Vagina (tissue), 2 donors: ENCODE data around the gene ZNF630. TPM values are rescaled to one million over a fixed set of nuclear protein-coding genes. Genes with fewer than 3 reads are reported as not detected.
A peak's percentile ranks its signal among the peaks of the same experiment; 100 is the strongest.

ENCODE experiments used
- DNase-seq, 2 donors: peaks; one replicate each; pipeline ENCODE4 v3.0.0-alpha.2; 2017; ENCODE audit errors: extremely low spot score in 2 of 2
- H3K27ac ChIP-seq: fragments of 200-600 bp; sonication (generic); one replicate; pipeline ENCODE4 v1.5.1; 2019
- H3K27me3 ChIP-seq: fragments of 200-600 bp; sonication (generic); one replicate; pipeline ENCODE4 v1.5.1; 2019
- H3K36me3 ChIP-seq, 2 donors: fragments of 200-600 bp; sonication (generic); one replicate each; pipeline ENCODE4 v1.5.1; 2017 to 2019
- H3K4me1 ChIP-seq: fragments of 200-600 bp; sonication (generic); one replicate; pipeline ENCODE4 v1.5.1; 2019
- H3K4me3 ChIP-seq, 2 donors: fragments of 200-600 bp; sonication (generic); 1 replicate in 1 of 2; 2 replicates in 1 of 2; pipeline ENCODE4 v1.5.1; 2016 to 2019
- H3K9me3 ChIP-seq: fragments of 200-600 bp; sonication (generic); one replicate; pipeline ENCODE4 v1.5.1; 2019
- POLR2A ChIP-seq, 2 donors: fragments of 450-650 bp; IDR thresholded peaks; one replicate each; pipeline ENCODE4 v1.6.1; 2017; ENCODE audit warnings: antibody characterized with exemption in 2 of 2, mild to moderate bottlenecking in 2 of 2, moderate library complexity in 2 of 2
- POLR2AphosphoS5 ChIP-seq, 2 donors: sonication (generic); formaldehyde crosslinking; IDR thresholded peaks; one replicate each; pipeline ENCODE4 v1.9.0; 2017; ENCODE audit warnings: antibody characterized with exemption in 2 of 2, mild to moderate bottlenecking in 2 of 2, low read depth in 1 of 2; ENCODE audit not compliant: insufficient read depth in 1 of 2
- intact Hi-C: fragments of 100-400 bp; cut with DNase I; formaldehyde crosslinking; loops from one replicate; pipeline ENCODE4 v1.15.1; 2023
- total RNA-seq: library from RNA; depleted of rRNA; stranded (reverse); fragments of >200 nt; gene quantifications from one replicate; pipeline ENCODE4 v1.2.3, GENCODE V29; 2016
- TF ChIP-seq, protein P1 (sequence below), 3 experiments: fragments of 450-650 bp in 2 of 3; fragments of 200-600 bp in 1 of 3; sonication (generic) in 1 of 3; IDR thresholded peaks; one replicate each; pipeline ENCODE4 v1.5.1; 2017 to 2019; ENCODE audit warnings: antibody characterized with exemption in 3 of 3, mild to moderate bottlenecking in 2 of 3, moderate library complexity in 2 of 3

Gene ZNF630
- total RNA-seq, 1 donor from 2014 or later: 4.7 TPM

DNA sequence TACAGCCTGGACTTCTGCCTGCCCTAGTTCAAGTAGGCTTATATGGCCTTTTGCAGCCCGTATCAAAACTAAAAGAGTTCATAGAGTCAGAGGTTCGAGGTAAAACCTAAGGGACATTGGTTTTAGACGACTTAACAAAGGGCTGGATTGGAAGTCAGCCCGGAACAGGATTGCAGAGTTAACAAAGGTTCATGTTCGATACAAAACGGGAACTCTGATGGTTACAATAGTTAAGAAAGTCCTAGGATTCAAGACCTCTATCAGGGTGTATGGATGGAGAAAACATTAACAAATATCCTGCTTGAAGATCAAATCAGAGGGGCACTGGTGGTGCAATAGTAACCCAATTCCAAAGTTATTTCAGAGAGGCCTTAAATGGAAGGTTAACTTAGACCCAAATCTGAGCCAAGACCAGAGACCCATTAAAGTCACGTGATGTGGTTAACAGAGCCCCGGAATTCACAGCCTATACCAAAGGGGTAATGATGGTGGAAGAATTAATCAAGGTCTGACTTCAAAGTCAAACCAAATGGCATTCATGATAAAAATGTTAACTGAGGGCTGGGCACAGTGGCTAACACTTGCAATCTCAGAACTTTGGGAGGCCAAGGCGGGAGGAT lies 656 bp upstream of the ZNF630 start:
- no peak for DNase-seq
- Histone ChIP-seq H3K9me3 (no peaks in the 10 kb centered on the region), H3K4me1 (no peaks in the 10 kb centered on the region), H3K27me3 (no peaks in the 10 kb centered on the region), H3K4me3 (peak overlapping the region; percentile 48 to 60), H3K36me3 (no peaks in the 10 kb centered on the region), H3K27ac (peak overlapping the region; percentile 64)
- TF ChIP-seq POLR2A (IDR thresholded peaks at IDR 0.05): no peak
- TF ChIP-seq, protein P1, sequence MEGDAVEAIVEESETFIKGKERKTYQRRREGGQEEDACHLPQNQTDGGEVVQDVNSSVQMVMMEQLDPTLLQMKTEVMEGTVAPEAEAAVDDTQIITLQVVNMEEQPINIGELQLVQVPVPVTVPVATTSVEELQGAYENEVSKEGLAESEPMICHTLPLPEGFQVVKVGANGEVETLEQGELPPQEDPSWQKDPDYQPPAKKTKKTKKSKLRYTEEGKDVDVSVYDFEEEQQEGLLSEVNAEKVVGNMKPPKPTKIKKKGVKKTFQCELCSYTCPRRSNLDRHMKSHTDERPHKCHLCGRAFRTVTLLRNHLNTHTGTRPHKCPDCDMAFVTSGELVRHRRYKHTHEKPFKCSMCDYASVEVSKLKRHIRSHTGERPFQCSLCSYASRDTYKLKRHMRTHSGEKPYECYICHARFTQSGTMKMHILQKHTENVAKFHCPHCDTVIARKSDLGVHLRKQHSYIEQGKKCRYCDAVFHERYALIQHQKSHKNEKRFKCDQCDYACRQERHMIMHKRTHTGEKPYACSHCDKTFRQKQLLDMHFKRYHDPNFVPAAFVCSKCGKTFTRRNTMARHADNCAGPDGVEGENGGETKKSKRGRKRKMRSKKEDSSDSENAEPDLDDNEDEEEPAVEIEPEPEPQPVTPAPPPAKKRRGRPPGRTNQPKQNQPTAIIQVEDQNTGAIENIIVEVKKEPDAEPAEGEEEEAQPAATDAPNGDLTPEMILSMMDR (IDR thresholded peaks at IDR 0.05): no peak
- TF ChIP-seq POLR2AphosphoS5 (IDR thresholded peaks at IDR 0.05; ENCODE audit: insufficient read depth in 1 of 2, low read depth in 1 of 2): no peak
- intact Hi-C loops: no loop called here

- no peaks in the 10 kb centered on the region for H3K36me3 ChIP-seq
- no peaks in the 10 kb centered on the region for H3K9me3 ChIP-seq
- no peaks in the 10 kb centered on the region for H3K4me1 ChIP-seq
- TF ChIP-seq POLR2A (IDR thresholded peaks at IDR 0.05): no peak
- TF ChIP-seq, protein P1 (IDR thresholded peaks at IDR 0.05): no peak
- TF ChIP-seq POLR2AphosphoS5 (IDR thresholded peaks at IDR 0.05; ENCODE audit: insufficient read depth in 1 of 2, low read depth in 1 of 2): no peak
- DNase-seq: no peak
- no peak overlapping the region for H3K4me3 ChIP-seq
- intact Hi-C loops: no loop called here
- H3K27me3 ChIP-seq: no peaks in the 10 kb centered on the region
- H3K27ac ChIP-seq: no peak overlapping the region
Measured at GRCh38 chrX:48068096-48068887, 3.1 kb downstream of the ZNF630 start.

- intact Hi-C loops: no loop called here
Measured at GRCh38 chrX:48064261-48064660, 7.2 kb downstream of the ZNF630 start.

GRCh38 chrX:48059296-48059639 lies 12.2 kb downstream of the ZNF630 start:
- intact Hi-C loops: loop anchor here (5.0 kb wide), 1 partner anchor 707 kb away; no protein-coding TSS in a partner anchor
- Histone ChIP-seq H3K4me3 (no peak overlapping the region), H3K9me3 (no peaks in the 10 kb centered on the region), H3K27me3 (no peaks in the 10 kb centered on the region), H3K4me1 (no peaks in the 10 kb centered on the region), H3K27ac (no peak overlapping the region), H3K36me3 (no peaks in the 10 kb centered on the region)
- DNase-seq: no peak
- no peak for TF ChIP-seq POLR2AphosphoS5 (IDR thresholded peaks at IDR 0.05; ENCODE audit: insufficient read depth in 1 of 2, low read depth in 1 of 2)
- TF ChIP-seq, protein P1 (IDR thresholded peaks at IDR 0.05): no peak
- TF ChIP-seq POLR2A (IDR thresholded peaks at IDR 0.05): no peak

More at GRCh38 chrX:48064261-48064660, 7.2 kb downstream of the ZNF630 start:
- no peaks in the 10 kb centered on the region for H3K9me3 ChIP-seq
- no peaks in the 10 kb centered on the region for H3K4me1 ChIP-seq
- H3K36me3 ChIP-seq: no peaks in the 10 kb centered on the region
- no peak overlapping the region for H3K4me3 ChIP-seq
- DNase-seq: no peak
- no peak overlapping the region for H3K27ac ChIP-seq
- TF ChIP-seq, protein P1 (IDR thresholded peaks at IDR 0.05): no peak
- TF ChIP-seq POLR2A (IDR thresholded peaks at IDR 0.05) (no peak), POLR2AphosphoS5 (IDR thresholded peaks at IDR 0.05; ENCODE audit: insufficient read depth in 1 of 2, low read depth in 1 of 2) (no peak)
- no peaks in the 10 kb centered on the region for H3K27me3 ChIP-seq
